HUES64 (cell line): ENCODE results near the gene AMN1.

Source experiments
- H3K27ac ChIP-seq: 2 replicates; pipeline ENCODE4 v1.7.0; 2013; ENCODE audit warnings: low read depth, low read length, inconsistent platforms
- H3K27me3 ChIP-seq: 2 replicates; pipeline ENCODE4 v1.6.1; 2013; ENCODE audit warnings: mild to moderate bottlenecking, low read length; ENCODE audit not compliant: insufficient read depth
- H3K36me3 ChIP-seq: 2 replicates; pipeline ENCODE4 v1.6.1; 2013; ENCODE audit warnings: mild to moderate bottlenecking, low read length; ENCODE audit not compliant: insufficient read depth
- H3K4me1 ChIP-seq: 2 replicates; pipeline ENCODE4 v1.6.1; 2013; ENCODE audit warnings: mild to moderate bottlenecking, low read length, moderate library complexity; ENCODE audit not compliant: insufficient read depth
- H3K4me3 ChIP-seq: 2 replicates; pipeline ENCODE4 v1.5.1; 2013; ENCODE audit warnings: mild to moderate bottlenecking, low read length, moderate library complexity
- H3K9ac ChIP-seq: 2 replicates; pipeline ENCODE4 v1.6.1; 2013; ENCODE audit warnings: mild to moderate bottlenecking, low read depth, low read length
- H3K9me3 ChIP-seq: 2 replicates; pipeline ENCODE4 v1.6.1; 2013; ENCODE audit warnings: low read depth, low read length; ENCODE audit not compliant: insufficient read depth
- WGBS: fragments of 150-250, 120-280 bp; methylation state at CpG from one replicate; pipeline ENCODE4 v1.1.7; 2013; ENCODE audit warnings: missing lambda C conversion rate; 5-methylcytosine and 5-hydroxymethylcytosine counted together

AMN1 gene

GRCh38 chr12:31655208-31655607, 73.6 kb downstream of the AMN1 start:
- 88% methylated on average over 4 of the region's 4 CpGs for WGBS
- H3K4me1 ChIP-seq: peaks cover 6% of the 10 kb centered on the region; the same call in 1 of the 2 replicates
- no peak overlapping the region for H3K27ac ChIP-seq
- H3K4me3 ChIP-seq: no peak overlapping the region
- H3K27me3 ChIP-seq: no peaks in the 10 kb centered on the region
- no peak overlapping the region for H3K9ac ChIP-seq
- H3K9me3 ChIP-seq: no peaks in the 10 kb centered on the region
- H3K36me3 ChIP-seq: no peaks in the 10 kb centered on the region

GRCh38 chr12:31651893-31652521, 76.8 kb downstream of the AMN1 start:
- WGBS: 95% methylated on average over 17 of the region's 18 CpGs
- Histone ChIP-seq H3K9ac (no peak overlapping the region), H3K9me3 (no peaks in the 10 kb centered on the region), H3K4me1 (no peaks in the 10 kb centered on the region), H3K4me3 (no peak overlapping the region), H3K27ac (no peak overlapping the region), H3K27me3 (no peaks in the 10 kb centered on the region), H3K36me3 (no peaks in the 10 kb centered on the region)

GRCh38 chr12:31650918-31651317, 77.9 kb downstream of the AMN1 start:
- no peak overlapping the region for H3K27ac ChIP-seq
- no peaks in the 10 kb centered on the region for H3K27me3 ChIP-seq
- H3K9me3 ChIP-seq: no peaks in the 10 kb centered on the region
- H3K9ac ChIP-seq: no peak overlapping the region
- H3K4me1 ChIP-seq: no peaks in the 10 kb centered on the region
- H3K4me3 ChIP-seq: no peak overlapping the region
- 88% methylated on average over 6 of the region's 6 CpGs for WGBS
- H3K36me3 ChIP-seq: no peaks in the 10 kb centered on the region

GRCh38 chr12:31647086-31647491, 81.7 kb downstream of the AMN1 start:
- Histone ChIP-seq H3K27ac (no peak overlapping the region), H3K9ac (no peak overlapping the region), H3K4me3 (no peak overlapping the region), H3K36me3 (no peaks in the 10 kb centered on the region), H3K4me1 (no peaks in the 10 kb centered on the region), H3K9me3 (no peaks in the 10 kb centered on the region), H3K27me3 (no peaks in the 10 kb centered on the region)
- WGBS: 87% methylated on average over 7 of the region's 7 CpGs

- H3K27me3 ChIP-seq: no peaks in the 10 kb centered on the region
- no peaks in the 10 kb centered on the region for H3K4me1 ChIP-seq
- no peak overlapping the region for H3K4me3 ChIP-seq
- no peak overlapping the region for H3K9ac ChIP-seq
- no peaks in the 10 kb centered on the region for H3K9me3 ChIP-seq
- H3K27ac ChIP-seq: no peak overlapping the region
- 97% methylated on average over 4 of the region's 5 CpGs for WGBS
- H3K36me3 ChIP-seq: no peaks in the 10 kb centered on the region
These were observed 82.9 kb downstream of the AMN1 start for GRCh38 chr12:31645924-31646323.

GRCh38 chr12:31644536-31644935, 84.3 kb downstream of the AMN1 start:
- no peak overlapping the region for H3K27ac ChIP-seq
- no peak overlapping the region for H3K9ac ChIP-seq
- WGBS: 84% methylated on average over 7 of the region's 8 CpGs
- H3K36me3 ChIP-seq: no peaks in the 10 kb centered on the region
- no peak overlapping the region for H3K4me3 ChIP-seq
- no peaks in the 10 kb centered on the region for H3K9me3 ChIP-seq
- H3K4me1 ChIP-seq: no peaks in the 10 kb centered on the region
- no peaks in the 10 kb centered on the region for H3K27me3 ChIP-seq

- WGBS: 91% methylated on average over 11 of the region's 11 CpGs
- Histone ChIP-seq H3K27ac (no peak overlapping the region), H3K4me1 (no peaks in the 10 kb centered on the region), H3K4me3 (no peak overlapping the region), H3K9me3 (no peaks in the 10 kb centered on the region), H3K27me3 (no peaks in the 10 kb centered on the region), H3K9ac (no peak overlapping the region), H3K36me3 (no peaks in the 10 kb centered on the region)
These were observed 87.2 kb downstream of the AMN1 start for GRCh38 chr12:31641509-31642090.

GRCh38 chr12:31634620-31635019, 94.2 kb downstream of the AMN1 start:
- no peak overlapping the region for H3K27ac ChIP-seq
- 96% methylated on average over 1 of the region's 1 CpG for WGBS
- no peaks in the 10 kb centered on the region for H3K36me3 ChIP-seq
- H3K9ac ChIP-seq: no peak overlapping the region
- H3K9me3 ChIP-seq: no peaks in the 10 kb centered on the region
- H3K4me1 ChIP-seq: no peaks in the 10 kb centered on the region
- H3K27me3 ChIP-seq: no peaks in the 10 kb centered on the region
- no peak overlapping the region for H3K4me3 ChIP-seq

GRCh38 chr12:31633464-31633863, 95.4 kb downstream of the AMN1 start:
- H3K27me3 ChIP-seq: no peaks in the 10 kb centered on the region
- no peaks in the 10 kb centered on the region for H3K9me3 ChIP-seq
- H3K36me3 ChIP-seq: no peaks in the 10 kb centered on the region
- no peaks in the 10 kb centered on the region for H3K4me1 ChIP-seq
- H3K27ac ChIP-seq: no peak overlapping the region
- no peak overlapping the region for H3K4me3 ChIP-seq
- H3K9ac ChIP-seq: no peak overlapping the region
- 100% methylated on average over 2 of the region's 4 CpGs for WGBS

- Histone ChIP-seq H3K4me1 (no peaks in the 10 kb centered on the region), H3K27ac (no peak overlapping the region), H3K9me3 (no peaks in the 10 kb centered on the region), H3K4me3 (no peak overlapping the region), H3K36me3 (no peaks in the 10 kb centered on the region), H3K27me3 (no peaks in the 10 kb centered on the region), H3K9ac (no peak overlapping the region)
- WGBS: 93% methylated on average over 12 of the region's 12 CpGs
These were observed 97.0 kb downstream of the AMN1 start for GRCh38 chr12:31631809-31632208.

- WGBS: 94% methylated on average over 6 of the region's 6 CpGs
These were observed 97.6 kb downstream of the AMN1 start for GRCh38 chr12:31631023-31631724.

More at GRCh38 chr12:31631023-31631724, 97.6 kb downstream of the AMN1 start:
- H3K4me3 ChIP-seq: no peak overlapping the region
- no peaks in the 10 kb centered on the region for H3K9me3 ChIP-seq
- H3K27ac ChIP-seq: no peak overlapping the region
- no peak overlapping the region for H3K9ac ChIP-seq
- H3K4me1 ChIP-seq: no peaks in the 10 kb centered on the region
- no peaks in the 10 kb centered on the region for H3K27me3 ChIP-seq
- H3K36me3 ChIP-seq: no peaks in the 10 kb centered on the region
